Skeletal muscle cell (primary cell): ENCODE results near the gene CDC6.

ENCODE experiments used
- DNase-seq: peaks from one replicate; pipeline ENCODE4 v3.0.0-alpha.2; 2010; ENCODE audit warnings: low read depth
- H3K4me3 ChIP-seq: 2 replicates; pipeline ENCODE4 v1.5.1; 2011; ENCODE audit warnings: low read depth, mild to moderate bottlenecking, control low read depth, low read length, moderate library complexity

The CDC6 gene

DNA sequence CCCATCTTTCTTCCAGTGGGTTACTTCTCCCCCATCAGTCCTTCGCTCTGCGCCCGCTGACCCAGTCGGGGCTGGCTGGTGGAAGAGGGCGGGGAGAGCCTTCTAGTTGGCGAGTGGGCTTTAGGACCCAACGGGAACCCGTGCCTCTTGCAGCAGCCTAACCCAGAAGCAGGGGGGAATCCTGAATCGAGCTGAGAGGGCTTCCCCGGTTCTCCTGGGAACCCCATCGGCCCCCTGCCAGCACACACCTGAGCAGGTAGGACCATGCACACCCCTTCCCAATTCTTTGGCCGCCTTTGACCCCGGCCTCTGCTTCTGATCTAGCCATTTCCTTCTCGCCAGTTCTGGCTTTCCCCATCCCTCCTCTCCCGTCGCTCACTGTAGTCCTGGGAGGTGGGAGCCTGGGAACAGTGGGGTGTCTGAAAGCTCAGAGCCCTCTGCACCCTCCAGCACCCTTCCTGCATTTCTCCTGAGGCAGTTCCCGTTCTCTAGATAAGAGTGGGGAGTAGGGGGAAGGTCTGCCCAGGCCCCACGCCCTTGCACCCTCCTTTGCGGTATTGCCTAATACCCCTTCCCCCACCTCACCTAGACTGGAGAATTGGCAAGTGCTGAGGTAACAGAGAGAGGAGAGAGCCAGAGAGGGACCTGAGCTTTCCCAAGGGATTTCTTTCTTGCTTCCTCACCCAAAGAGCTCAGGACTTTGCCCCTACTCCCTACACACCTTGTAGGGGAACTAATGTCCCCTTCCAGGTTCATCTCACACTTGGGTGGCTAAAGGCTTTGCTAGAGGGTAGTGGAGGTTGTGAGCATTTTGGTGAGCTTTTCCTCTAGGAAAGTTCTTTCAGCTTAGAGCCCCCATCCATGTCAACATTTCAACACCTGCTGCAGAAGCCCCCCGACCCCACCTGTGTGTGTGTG is 21.6 kb downstream of the CDC6 start, which contains the start of gene RARA:
RARA (plus strand) TSS at position 150 of the 918 bp plus-strand sequence. CDS start 22,039 bp downstream, outside the sequence.
- peak within 1 kb of the TSS; percentile 48 for H3K4me3 ChIP-seq
- no peak for DNase-seq

DNA sequence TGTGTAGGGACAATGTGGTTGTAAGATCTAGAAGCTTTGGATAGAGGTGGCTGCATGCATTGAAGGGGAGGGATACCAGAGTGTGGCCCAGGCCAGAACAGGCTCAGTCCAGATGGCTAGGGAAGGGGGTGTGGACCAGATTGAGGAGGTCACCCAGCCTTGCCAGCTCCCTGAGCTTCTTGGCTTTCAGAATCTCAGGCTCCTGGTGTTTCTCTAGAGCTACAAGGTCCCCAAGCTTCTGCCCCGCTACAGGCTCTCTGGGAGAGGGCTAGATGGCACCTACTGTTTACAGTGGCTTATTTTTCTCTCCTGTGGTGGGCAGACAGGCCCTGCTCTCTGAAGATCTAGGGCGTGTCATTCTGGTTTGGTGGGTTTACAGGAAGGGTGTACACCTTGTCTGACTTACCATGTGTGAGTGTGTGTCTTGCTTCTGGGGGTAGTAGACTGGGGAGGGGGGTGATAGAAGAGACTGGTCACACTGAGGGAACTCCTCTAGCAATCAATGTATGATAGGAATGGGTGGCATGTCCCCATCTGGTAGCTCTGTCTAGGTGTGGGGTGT is 22.4 kb downstream of the CDC6 start:
- H3K4me3 ChIP-seq: peak overlapping the region; percentile 48
- no peak for DNase-seq

DNA sequence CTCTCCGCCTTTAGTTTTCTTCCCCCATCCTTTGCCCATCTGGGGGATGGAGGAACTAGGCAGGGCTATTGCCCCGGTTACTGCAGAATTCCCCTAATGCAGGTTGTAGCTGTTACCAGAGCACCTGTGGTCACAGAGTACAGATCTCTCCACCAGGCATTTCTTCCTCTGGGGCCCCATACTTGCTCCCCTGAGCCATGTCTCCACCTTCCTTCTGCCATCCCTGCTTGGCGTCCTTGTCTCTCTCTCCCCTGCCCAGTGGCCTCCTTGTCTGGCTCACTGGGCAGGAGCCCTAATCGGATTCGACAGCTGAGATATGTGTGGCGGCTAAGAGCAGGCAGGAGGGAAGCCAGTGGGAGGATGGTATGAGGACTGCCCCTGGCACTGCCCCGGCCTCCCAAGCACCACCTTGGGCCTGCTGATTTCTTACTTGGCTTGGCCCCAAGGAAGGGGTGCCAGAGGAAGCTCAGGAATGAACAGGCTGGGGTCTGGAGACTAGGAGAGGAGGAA is 23.3 kb downstream of the CDC6 start:
- no peak overlapping the region for H3K4me3 ChIP-seq
- DNase-seq: no peak

DNA sequence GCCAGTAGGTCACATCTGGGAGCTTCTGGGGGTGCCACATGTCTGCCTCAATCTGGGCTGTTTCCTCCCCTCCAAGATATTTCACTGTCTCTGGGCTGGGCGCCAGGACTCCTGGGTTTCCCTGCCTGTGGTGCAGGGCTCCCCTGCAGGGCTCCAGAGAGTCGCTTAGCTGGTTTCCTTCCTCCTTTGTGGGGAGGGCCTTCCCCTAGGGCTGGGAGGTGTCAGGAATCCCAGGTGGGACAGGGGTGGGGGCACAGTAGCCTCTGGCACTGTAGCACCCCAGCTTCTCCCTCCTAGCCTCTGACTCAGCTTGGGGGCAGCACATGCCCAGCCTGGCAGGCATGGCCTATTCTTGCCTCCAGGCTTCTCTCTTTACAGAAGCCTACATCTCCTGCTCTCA is 23.9 kb downstream of the CDC6 start:
- no peak for DNase-seq
- H3K4me3 ChIP-seq: no peak overlapping the region

DNA sequence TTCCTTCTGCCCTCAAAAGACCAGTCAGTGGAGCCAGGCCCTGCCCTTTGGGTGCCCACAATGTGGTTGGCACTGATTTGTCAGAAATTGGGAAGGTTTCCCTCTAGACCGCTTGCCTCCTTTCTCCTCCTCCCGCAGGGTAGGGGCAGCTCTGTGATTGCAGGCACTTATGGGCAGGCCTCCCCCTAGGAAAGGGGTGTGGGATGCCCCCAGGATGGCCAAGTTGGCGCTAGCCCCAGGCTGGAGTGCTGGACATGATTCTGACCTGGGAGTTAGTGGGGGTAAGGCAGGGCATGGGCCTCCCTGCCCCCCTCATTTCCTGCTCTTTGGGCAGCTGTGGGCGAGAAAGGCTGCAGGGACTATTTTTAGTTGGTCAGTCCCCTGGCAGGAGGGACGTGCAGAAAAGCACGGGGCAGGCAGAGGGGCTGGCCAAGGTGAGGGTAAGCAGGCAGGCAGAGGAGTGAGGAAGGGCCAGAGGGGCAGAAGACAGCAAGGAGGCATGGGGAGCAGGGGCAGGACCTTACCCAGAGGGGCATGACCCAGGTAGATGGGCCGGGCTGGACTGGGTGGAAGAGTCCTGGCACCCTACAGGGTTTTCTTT is 24.6 kb downstream of the CDC6 start:
- no peak overlapping the region for H3K4me3 ChIP-seq
- DNase-seq: no peak

DNA sequence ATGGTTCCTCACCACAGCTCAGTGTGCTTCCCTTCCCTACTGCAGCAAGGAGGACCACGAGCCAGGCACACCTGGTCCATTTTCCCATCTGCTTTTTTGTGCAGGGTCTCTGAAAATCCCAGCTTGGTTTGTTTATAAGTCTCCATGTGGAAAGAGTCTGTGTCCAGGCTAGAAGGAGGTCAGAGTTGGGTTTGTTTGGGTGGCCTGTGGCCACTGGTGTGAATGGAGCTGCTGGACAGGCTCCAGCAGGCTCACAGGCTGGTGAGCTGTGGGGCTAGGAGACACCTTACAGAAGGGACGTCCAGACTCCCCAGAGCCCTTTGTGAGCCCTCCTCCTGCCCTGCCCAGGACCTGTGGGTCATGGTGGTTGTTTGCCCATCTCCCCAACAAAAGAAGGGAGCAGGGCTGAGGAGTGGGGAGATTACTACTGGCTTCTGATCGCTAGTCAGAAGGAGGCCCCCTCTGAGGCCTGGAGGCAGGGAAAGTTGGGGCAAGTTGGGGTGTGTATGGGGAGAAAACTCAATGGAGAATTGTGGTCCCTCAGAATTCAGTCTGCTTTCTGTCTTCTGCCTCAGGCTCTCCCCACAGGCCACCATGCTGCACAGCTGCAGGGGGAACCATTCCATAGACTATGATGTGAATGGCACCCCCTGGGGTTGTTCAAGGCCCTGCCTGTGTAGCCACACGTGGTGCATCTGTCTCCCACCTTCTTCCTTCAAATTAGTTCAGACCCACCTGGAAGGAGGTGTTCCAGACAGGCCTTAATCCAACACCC is 25.4 kb downstream of the CDC6 start:
- H3K4me3 ChIP-seq: no peak overlapping the region
- DNase-seq: no peak

DNA sequence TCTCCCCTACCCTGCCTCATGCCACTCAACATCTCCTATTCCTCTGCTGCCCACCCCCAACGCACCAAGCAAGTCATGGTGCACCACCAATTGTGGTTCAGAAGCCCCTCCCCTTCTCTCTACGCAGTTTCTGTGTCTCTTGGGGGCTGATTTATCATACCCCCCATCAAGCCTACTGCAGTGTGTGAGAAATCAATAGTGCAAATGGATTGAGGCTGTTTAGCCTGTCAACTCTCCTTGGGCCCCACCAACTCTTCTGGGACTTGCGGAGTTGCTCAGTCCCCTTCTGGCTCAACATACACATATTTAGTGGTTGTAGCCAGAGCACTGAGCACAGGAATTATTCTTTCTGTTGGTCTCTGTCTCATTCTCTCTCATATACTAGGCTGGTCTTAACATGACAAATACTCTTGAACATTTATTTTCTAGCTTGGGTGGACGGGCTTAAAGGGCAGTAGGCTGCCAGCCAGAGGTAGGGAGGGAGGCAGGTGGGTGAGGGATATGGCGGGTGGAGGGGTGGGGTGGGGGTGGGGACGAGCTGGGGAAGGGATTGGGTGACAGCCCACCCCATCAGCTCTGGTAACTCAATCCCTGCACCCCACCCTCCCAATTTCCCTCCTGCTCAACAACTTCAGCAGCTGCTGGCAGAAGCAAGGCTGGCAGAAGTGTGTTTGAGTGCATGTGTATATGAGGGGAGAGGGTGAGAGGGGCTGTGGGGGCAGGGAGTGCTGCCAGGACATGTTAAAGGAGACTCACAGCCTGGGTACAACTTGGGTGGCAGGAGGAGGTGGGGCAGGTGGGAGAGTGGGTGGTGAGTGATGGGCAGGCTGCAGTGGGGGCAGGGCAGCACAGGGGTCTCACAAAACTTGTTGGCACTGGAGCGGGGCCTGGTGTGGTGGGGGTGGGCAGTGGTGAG is 26.2 kb downstream of the CDC6 start:
- H3K4me3 ChIP-seq: no peak overlapping the region
- peak; percentile 67 for DNase-seq

DNA sequence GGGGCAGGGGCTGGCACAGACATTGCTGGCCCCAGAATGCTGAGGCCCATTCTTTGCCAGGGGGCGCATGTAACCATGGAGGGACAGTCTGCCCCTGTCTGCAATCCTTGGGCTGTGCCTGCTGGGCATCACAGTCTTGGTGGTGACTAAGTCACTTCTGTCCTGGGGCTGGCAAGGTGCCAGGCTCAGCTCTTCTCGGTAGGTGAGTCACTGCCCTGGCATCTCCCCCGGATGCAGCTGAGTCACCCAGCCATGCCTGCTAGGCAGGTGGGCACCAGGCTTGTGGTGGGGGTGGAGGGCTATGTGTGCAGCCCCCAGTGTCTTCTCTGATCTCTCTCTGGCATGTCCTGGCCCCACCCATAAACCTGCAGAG is 26.9 kb downstream of the CDC6 start:
- H3K4me3 ChIP-seq: no peak overlapping the region
- DNase-seq: peak; percentile 64

DNA sequence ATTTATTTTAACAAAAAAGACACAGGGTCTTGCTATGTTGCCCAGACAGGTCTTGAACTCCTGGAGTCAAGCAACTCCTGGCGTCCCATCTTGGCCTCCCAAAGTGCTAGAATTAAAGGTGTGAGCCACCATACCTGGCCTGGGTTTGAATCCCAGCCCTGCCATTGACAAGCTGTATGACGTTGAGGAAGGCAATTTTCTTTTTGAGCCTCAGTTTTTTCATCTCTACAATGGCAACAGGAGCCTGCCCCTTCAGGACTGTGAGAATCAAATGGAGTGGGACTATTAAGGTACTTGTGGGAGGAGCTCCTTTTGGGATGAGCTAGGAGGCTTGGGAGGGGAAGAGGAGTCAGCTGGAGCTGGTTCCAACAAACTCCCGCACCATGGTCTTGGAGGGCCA is 27.5 kb downstream of the CDC6 start:
- no peak overlapping the region for H3K4me3 ChIP-seq
- no peak for DNase-seq

DNA sequence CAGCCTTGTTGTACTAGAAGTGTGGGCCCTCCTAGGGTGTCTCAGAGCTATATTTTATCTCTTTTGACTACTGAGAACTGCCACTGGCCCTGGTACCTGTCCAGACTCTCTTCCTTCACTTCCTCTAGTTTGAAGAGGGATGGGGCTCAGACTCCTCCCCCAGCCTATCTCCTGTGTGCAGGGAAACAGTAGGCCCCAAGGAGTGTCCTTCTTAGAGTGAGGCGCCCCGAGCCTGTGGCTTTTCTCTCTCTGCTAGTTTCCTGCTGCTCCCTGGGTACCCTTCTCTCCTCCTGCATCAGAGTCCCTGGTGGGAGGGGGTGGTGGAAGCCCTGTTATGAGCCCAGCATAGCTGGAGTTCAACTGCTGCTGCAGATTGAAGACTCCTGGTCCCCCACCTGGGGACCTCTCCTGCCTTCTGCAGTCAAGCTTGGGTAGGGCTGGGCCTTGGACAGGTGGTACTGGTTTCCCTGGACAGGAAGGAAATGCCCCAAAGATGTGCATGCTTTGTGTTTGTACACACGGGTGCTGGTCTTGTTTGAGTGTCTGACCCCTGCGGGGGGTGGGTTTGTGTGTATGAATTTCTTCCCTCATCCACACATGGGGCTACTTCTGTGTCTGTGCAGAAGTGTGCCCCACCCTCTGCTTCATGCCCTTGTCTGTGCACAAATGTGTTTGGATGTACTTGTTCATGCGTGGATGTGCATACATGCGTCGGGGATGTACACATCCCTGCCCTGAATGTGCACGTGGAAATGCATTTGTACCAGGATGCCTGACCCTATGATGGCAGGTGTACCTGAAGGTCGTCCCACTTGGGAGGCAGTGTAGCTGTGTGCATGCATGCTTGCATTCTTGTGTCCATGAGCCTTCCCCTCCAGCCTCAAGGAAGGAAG is 28.2 kb downstream of the CDC6 start:
- DNase-seq: no peak

DNA sequence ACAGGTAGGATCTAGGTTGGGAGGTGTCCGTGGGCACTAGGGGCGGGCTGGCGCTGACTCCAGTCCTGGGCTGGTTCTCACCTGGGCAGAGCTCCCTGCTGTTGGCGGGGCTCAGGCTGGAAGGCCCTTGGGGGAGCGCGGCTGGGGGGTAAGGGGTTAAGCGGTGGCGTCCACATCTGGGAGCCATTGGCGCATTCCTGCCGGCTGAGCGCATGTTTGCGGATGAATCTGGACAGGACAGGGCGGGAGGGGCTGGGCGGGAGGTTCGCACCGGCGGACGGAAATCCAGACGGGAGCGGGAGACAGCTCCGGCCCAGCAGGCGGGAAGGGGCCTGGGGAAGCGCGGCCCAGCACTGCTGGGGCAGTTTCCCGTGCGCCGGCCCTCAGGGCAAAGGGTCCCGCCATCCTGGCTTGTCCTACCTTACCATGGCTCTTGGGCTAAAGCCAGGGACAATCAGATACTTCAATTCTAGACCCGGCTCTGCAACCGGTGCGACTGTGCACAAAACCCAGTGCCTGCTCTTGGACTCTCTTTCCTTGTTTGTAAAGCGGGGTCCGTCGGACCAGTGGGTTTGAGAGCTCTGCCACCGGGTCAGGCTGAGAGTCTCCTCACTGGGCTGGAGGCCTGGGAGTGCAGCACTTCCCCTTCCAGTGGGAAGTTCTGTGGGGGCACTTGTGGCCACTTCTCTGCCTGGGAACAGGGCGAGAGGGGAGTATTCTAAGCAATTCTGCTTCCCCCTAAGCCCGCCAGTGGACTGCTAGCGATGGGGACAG is 29.1 kb downstream of the CDC6 start:
- H3K4me3 ChIP-seq: peak overlapping the region; percentile 21
- peak; percentile 60 for DNase-seq

More for the DNA sequence above, 28.2 kb downstream of the CDC6 start:
- H3K4me3 ChIP-seq: no peak overlapping the region

DNA sequence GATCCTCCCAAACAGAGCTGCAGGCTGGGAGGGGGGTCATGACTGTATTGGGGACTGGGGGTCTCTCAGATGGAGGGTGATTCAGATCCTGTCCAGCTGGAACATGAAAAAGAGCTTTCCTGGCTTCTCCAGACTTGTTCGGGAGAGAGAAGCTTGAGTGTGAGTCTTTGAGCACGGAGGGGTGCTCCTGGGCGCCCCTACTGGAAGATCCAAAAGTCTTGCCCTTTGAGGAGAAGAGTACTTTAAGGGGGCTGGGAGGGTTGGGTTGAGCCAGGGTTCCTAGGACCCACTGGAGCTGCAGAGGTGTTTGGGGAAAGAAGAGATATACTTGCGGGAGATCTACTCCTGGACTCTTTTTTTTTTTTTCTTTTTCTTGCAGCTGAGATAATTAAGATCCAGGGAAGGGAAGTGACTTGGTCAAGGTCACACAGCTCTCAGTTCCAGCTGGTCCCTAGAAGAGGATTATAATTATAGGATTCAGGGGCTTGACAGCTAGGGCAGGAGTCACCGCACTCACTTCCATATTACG is 29.7 kb downstream of the CDC6 start:
- peak overlapping the region; percentile 96 for H3K4me3 ChIP-seq
- DNase-seq: no peak

DNA sequence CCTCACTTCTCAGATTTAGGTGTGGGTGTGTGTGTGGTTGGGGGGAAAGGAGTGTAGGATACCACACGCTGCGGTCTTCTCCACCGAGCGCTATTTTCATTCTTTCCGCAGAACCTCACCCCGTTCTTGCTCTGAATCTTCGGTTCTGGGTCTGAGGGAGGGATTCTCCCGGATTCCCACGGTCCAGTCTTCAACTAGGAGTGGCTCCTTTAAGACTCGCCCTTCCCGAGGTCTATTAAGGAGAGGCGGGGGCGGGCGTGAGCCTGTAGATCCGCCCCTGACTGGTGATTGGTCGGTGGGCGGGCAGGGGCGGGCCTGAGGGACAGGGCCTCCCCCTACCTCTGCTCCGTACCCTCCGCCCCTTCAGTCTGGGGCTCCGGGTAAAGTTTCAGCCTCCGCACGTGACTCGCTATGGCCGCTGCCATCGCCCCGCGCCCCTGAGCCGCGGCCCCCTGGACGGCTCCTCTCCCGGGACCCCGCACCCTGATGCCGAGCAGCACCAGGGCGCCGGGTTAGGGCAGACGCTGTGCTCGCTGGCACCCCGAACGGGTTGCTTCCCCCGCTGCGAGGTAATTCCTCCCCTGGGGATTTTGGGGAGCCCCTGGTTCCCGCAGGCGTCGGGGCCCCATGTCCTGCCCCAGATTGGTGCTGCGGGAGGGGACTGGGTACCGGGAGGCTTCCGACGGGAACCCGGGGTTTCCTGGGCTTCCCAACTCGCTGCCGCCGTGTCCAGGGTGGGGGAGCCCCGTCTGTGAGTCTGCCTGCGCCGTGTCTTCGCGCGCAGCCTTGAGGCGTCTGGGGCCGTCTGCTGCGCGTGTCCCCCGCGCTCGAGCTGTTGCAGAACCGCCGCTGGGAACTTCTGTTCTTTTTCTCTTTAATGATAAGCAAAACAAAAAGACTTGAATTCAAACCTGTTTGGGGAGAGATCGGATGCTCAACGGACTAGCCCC is 30.5 kb downstream of the CDC6 start:
- DNase-seq: peak; percentile 92
- peak overlapping the region; percentile 96 for H3K4me3 ChIP-seq

DNA sequence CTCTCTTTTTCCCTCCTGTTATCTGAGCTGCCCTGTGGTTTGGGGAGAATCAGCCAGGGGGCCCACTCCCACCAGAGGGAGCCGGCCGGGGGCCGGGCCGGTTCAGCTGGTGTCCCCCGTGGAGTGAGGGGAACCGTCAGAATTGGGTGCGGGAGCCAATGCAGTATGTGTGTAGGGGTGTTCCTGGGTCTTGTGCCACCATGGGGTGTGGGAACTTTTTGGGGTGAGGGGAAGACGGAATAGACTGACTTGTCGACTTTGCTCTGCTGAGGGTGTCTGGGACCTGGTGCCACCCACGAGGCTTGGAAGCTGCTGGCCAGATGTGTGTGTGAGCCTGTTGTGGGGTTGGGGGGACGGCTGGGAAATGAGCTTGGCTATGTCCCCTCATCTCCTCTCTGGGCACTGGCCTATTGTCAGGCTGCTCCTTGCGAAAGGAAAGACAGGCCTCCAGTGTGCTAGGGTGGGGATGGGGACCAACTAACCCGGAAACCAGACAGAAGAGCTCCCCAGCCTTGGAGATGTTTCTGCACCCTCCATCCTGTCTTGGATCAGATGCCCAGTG is 31.2 kb downstream of the CDC6 start:
- DNase-seq: no peak
- H3K4me3 ChIP-seq: peak overlapping the region; percentile 96
